ENCODE results near the gene PKNOX2. TPM values are rescaled to one million over a fixed set of nuclear protein-coding genes. Genes with fewer than 3 reads are reported as not detected.

PKNOX2 gene
- total RNA-seq, 2 donors from 2014 or later: 4.0 to 6.9 TPM

DNA sequence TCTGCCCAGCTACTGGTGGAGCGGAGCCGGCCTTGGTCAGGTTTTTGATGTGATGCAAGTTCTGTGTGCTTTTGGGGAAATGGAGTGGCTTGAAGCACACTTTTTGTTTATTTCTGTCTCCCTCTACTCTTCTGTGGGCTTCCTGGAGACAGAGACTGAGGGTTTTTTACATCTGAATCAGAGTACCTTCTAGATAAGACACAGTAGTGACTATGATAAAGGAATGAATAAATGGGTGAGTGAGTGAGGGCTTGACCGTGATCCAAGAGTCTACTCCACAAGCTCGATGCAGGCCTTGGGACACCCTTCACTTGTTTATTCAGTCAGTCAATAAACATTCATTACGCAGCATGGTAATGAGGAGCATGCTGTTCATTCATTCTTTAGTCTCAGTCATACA, 125.7 kb downstream of the PKNOX2 start:
- Mint-ChIP-seq H3K9me3 (no peaks in the 10 kb centered on the region), H3K4me1 (peaks cover 11% of the 10 kb centered on the region), H3K27ac (no peak overlapping the region), H3K27me3 (ENCODE audit: insufficient read depth) (peaks cover 2% of the 10 kb centered on the region), H3K4me3 (no peak overlapping the region), H3K36me3 (ENCODE audit: low read depth) (no peaks in the 10 kb centered on the region)
- Histone ChIP-seq H3K4me1 (ENCODE audit: control insufficient read depth, insufficient read depth, low read length) (peaks cover 6% of the 10 kb centered on the region), H3K9ac (ENCODE audit: extremely low read depth, low read length, poor library complexity, severe bottlenecking) (no peak overlapping the region), H3K4me3 (ENCODE audit: low read length) (no peak overlapping the region), H3K9me3 (ENCODE audit: control insufficient read depth, low read length) (no peaks in the 10 kb centered on the region), H3K27me3 (ENCODE audit: control insufficient read depth, insufficient read depth, low read length, poor library complexity, severe bottlenecking) (no peaks in the 10 kb centered on the region), H3K27ac (ENCODE audit: low read depth, low read length) (no peak overlapping the region), H3K36me3 (ENCODE audit: control insufficient read depth, insufficient read depth, low read length) (no peaks in the 10 kb centered on the region)
- DNase-seq: no peak
- TF ChIP-seq, protein P1, sequence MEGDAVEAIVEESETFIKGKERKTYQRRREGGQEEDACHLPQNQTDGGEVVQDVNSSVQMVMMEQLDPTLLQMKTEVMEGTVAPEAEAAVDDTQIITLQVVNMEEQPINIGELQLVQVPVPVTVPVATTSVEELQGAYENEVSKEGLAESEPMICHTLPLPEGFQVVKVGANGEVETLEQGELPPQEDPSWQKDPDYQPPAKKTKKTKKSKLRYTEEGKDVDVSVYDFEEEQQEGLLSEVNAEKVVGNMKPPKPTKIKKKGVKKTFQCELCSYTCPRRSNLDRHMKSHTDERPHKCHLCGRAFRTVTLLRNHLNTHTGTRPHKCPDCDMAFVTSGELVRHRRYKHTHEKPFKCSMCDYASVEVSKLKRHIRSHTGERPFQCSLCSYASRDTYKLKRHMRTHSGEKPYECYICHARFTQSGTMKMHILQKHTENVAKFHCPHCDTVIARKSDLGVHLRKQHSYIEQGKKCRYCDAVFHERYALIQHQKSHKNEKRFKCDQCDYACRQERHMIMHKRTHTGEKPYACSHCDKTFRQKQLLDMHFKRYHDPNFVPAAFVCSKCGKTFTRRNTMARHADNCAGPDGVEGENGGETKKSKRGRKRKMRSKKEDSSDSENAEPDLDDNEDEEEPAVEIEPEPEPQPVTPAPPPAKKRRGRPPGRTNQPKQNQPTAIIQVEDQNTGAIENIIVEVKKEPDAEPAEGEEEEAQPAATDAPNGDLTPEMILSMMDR (conservative IDR thresholded peaks at IDR 0.05): no peak
- 94 to 100% methylated on average over 3 to 5 of the region's 5 CpGs for WGBS, 2 experiments (ENCODE audit: insufficient coverage in 1 of 2, insufficient read length in 1 of 2)

DNA sequence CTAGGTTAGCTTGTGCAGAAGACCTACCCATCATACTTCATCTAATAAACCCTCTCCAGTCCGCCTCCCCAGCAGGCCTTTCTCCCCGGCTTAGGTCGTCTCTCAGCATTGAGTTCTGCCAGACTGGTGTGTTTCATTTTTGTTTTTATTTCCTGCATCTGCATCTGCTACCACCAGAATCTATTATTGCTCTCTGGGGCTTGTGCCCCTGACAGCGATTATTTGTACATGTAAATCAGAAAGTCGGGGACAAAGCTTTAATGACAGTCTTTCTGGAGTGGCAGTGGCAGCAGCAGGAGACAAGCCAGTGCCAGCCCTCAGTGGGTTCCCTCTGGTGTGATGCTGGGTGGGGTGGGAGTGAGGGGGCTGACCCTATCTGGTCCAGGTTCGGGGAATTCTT, 127.5 kb downstream of the PKNOX2 start:
- Mint-ChIP-seq H3K4me3 (no peak overlapping the region), H3K9me3 (no peaks in the 10 kb centered on the region), H3K36me3 (ENCODE audit: low read depth) (no peaks in the 10 kb centered on the region), H3K4me1 (peaks cover 2% of the 10 kb centered on the region), H3K27me3 (ENCODE audit: insufficient read depth) (peaks cover 2% of the 10 kb centered on the region), H3K27ac (no peak overlapping the region)
- Histone ChIP-seq H3K27ac (ENCODE audit: low read depth, low read length) (no peak overlapping the region), H3K36me3 (ENCODE audit: control insufficient read depth, insufficient read depth, low read length) (no peaks in the 10 kb centered on the region), H3K9ac (ENCODE audit: extremely low read depth, low read length, poor library complexity, severe bottlenecking) (no peak overlapping the region), H3K27me3 (ENCODE audit: control insufficient read depth, insufficient read depth, low read length, poor library complexity, severe bottlenecking) (no peaks in the 10 kb centered on the region), H3K4me3 (ENCODE audit: low read length) (no peak overlapping the region), H3K4me1 (ENCODE audit: control insufficient read depth, insufficient read depth, low read length) (no peaks in the 10 kb centered on the region), H3K9me3 (ENCODE audit: control insufficient read depth, low read length) (no peaks in the 10 kb centered on the region)
- TF ChIP-seq, protein P1 (conservative IDR thresholded peaks at IDR 0.05): no peak
- WGBS, 2 experiments (ENCODE audit: insufficient coverage in 1 of 2, insufficient read length in 1 of 2): 91 to 100% methylated on average over 5 to 6 of the region's 6 CpGs
- no peak for DNase-seq

DNA sequence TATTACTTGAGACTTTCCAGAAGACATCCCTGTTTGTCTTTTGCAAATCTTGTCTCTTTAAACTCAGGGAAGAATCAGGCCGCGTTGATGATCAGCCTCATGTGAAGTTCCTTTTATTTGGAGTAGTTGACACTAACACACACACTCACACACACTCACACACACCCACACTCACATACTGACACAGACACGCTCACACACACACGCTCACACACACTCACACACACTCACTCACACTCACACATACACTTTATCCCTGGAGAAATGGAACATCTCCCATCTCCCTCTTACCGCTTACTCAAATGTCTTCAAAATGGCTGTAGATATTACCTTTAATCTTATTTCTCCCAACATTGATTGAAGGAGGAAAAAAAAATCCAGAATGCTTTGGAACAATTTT, 129.0 kb downstream of the PKNOX2 start:
- Mint-ChIP-seq H3K4me3 (no peak overlapping the region), H3K36me3 (ENCODE audit: low read depth) (no peaks in the 10 kb centered on the region)
- no peaks in the 10 kb centered on the region for H3K27me3 ChIP-seq (ENCODE audit: control insufficient read depth, insufficient read depth, low read length, poor library complexity, severe bottlenecking)

More for the DNA sequence above, 129.0 kb downstream of the PKNOX2 start:
- H3K27me3 Mint-ChIP-seq (ENCODE audit: insufficient read depth): peaks cover 2% of the 10 kb centered on the region
- no peak overlapping the region for H3K9ac ChIP-seq (ENCODE audit: extremely low read depth, low read length, poor library complexity, severe bottlenecking)
- DNase-seq: no peak
- H3K4me3 ChIP-seq (ENCODE audit: low read length): no peak overlapping the region
- H3K9me3 Mint-ChIP-seq: no peaks in the 10 kb centered on the region
- H3K4me1 Mint-ChIP-seq: no peaks in the 10 kb centered on the region
- H3K4me1 ChIP-seq (ENCODE audit: control insufficient read depth, insufficient read depth, low read length): no peaks in the 10 kb centered on the region
- 96 to 100% methylated on average over 2 to 5 of the region's 5 CpGs for whole genome bisulfite sequencing, 2 experiments (ENCODE audit: insufficient coverage in 1 of 2, insufficient read length in 1 of 2)
- H3K27ac ChIP-seq (ENCODE audit: low read depth, low read length): no peak overlapping the region
- TF ChIP-seq, protein P1 (conservative IDR thresholded peaks at IDR 0.05): no peak
- no peaks in the 10 kb centered on the region for H3K9me3 ChIP-seq (ENCODE audit: control insufficient read depth, low read length)
- no peaks in the 10 kb centered on the region for H3K36me3 ChIP-seq (ENCODE audit: control insufficient read depth, insufficient read depth, low read length)
- no peak overlapping the region for H3K27ac Mint-ChIP-seq

Measured in endodermal cell (in vitro differentiated cells).